Measurements from ENCODE around the gene CHD6. TPM values are rescaled to one million over a fixed set of nuclear protein-coding genes. Genes with fewer than 3 reads are reported as not detected.

The CHD6 gene
- total RNA-seq, 6 experiments from 2014 or later: 24.7 to 28.9 (median 27.1) TPM

- Mint-ChIP-seq H3K27me3 (ENCODE audit: insufficient read depth) (peaks cover 49% of the 10 kb centered on the region), H3K9me3 (peaks cover 4% of the 10 kb centered on the region; the same call in 1 of the 2 replicates), H3K4me3 (no peak overlapping the region), H3K4me1 (ENCODE audit: low read depth) (no peaks in the 10 kb centered on the region; the same call in 1 of the 2 replicates), H3K27ac (no peak overlapping the region), H3K36me3 (ENCODE audit: low read depth) (no peaks in the 10 kb centered on the region)
- TF ChIP-seq CTCF (IDR thresholded peaks at IDR 0.05): no peak
- no peak for DNase-seq
Observed at GRCh38 chr20:41376349-41376748, 241.8 kb downstream of the CHD6 start.

GRCh38 chr20:41375846-41376245 lies 242.3 kb downstream of the CHD6 start:
- no peak for TF ChIP-seq CTCF (IDR thresholded peaks at IDR 0.05)
- DNase-seq: no peak
- H3K4me3 Mint-ChIP-seq: no peak overlapping the region
- H3K27me3 Mint-ChIP-seq (ENCODE audit: insufficient read depth): peaks cover 48% of the 10 kb centered on the region
- no peaks in the 10 kb centered on the region; the same call in 1 of the 2 replicates for H3K4me1 Mint-ChIP-seq (ENCODE audit: low read depth)
- peaks cover 4% of the 10 kb centered on the region; the same call in 1 of the 2 replicates for H3K9me3 Mint-ChIP-seq
- H3K27ac Mint-ChIP-seq: no peak overlapping the region
- no peaks in the 10 kb centered on the region for H3K36me3 Mint-ChIP-seq (ENCODE audit: low read depth)

- no peak for TF ChIP-seq CTCF (IDR thresholded peaks at IDR 0.05)
- H3K27me3 Mint-ChIP-seq (ENCODE audit: insufficient read depth): peaks cover 44% of the 10 kb centered on the region
Observed at GRCh38 chr20:41373931-41374920, 244.0 kb downstream of the CHD6 start.

GRCh38 chr20:41373251-41373783 lies 244.9 kb downstream of the CHD6 start:
- Mint-ChIP-seq H3K27me3 (ENCODE audit: insufficient read depth) (peaks cover 44% of the 10 kb centered on the region), H3K4me3 (no peak overlapping the region), H3K9me3 (peaks cover 4% of the 10 kb centered on the region; the same call in 1 of the 2 replicates), H3K27ac (no peak overlapping the region), H3K4me1 (ENCODE audit: low read depth) (no peaks in the 10 kb centered on the region), H3K36me3 (ENCODE audit: low read depth) (no peaks in the 10 kb centered on the region)
- DNase-seq: no peak
- TF ChIP-seq CTCF (IDR thresholded peaks at IDR 0.05): no peak

More at GRCh38 chr20:41373931-41374920, 244.0 kb downstream of the CHD6 start:
- DNase-seq: no peak
- Mint-ChIP-seq H3K9me3 (peaks cover 4% of the 10 kb centered on the region; the same call in 1 of the 2 replicates), H3K4me1 (ENCODE audit: low read depth) (no peaks in the 10 kb centered on the region), H3K4me3 (no peak overlapping the region), H3K36me3 (ENCODE audit: low read depth) (no peaks in the 10 kb centered on the region), H3K27ac (no peak overlapping the region)

GRCh38 chr20:41371371-41371770 lies 246.8 kb downstream of the CHD6 start:
- Mint-ChIP-seq H3K36me3 (ENCODE audit: low read depth) (no peaks in the 10 kb centered on the region), H3K9me3 (peaks cover 4% of the 10 kb centered on the region; the same call in 1 of the 2 replicates), H3K4me1 (ENCODE audit: low read depth) (no peaks in the 10 kb centered on the region), H3K27me3 (ENCODE audit: insufficient read depth) (peaks cover 51% of the 10 kb centered on the region), H3K4me3 (no peak overlapping the region), H3K27ac (no peak overlapping the region)
- DNase-seq: no peak
- TF ChIP-seq CTCF (IDR thresholded peaks at IDR 0.05): no peak

Data from HFFc6 (cell line).